ENCODE results near the gene ATP2C2. TPM values are rescaled to one million over a fixed set of nuclear protein-coding genes. Genes with fewer than 3 reads are reported as not detected.

ATP2C2 gene
- total RNA-seq, 1 experiment from 2014 or later: not detected

DNA sequence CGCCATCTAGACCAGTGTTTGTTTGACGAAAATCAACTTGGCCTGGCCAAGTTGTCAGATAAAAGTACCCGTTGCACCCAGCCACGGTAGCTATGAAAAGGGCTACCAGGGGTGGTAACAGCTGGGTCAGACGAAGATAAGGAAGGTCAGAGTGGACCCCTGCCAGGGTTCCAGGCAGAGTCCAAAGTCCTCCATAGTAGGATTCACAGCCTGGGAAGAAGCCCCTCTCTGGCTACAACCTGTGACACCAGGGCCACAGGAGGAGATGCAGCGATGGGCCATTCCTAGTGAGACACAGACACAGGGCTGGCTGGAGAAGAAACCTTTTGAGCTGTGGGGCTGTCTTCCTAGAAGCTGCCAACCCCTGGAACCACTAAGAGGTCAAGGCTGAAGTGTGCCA is 96.8 kb downstream of the ATP2C2 start:
- no peak for DNase-seq (ENCODE audit: unreplicated experiment)
- TF ChIP-seq, protein P1, sequence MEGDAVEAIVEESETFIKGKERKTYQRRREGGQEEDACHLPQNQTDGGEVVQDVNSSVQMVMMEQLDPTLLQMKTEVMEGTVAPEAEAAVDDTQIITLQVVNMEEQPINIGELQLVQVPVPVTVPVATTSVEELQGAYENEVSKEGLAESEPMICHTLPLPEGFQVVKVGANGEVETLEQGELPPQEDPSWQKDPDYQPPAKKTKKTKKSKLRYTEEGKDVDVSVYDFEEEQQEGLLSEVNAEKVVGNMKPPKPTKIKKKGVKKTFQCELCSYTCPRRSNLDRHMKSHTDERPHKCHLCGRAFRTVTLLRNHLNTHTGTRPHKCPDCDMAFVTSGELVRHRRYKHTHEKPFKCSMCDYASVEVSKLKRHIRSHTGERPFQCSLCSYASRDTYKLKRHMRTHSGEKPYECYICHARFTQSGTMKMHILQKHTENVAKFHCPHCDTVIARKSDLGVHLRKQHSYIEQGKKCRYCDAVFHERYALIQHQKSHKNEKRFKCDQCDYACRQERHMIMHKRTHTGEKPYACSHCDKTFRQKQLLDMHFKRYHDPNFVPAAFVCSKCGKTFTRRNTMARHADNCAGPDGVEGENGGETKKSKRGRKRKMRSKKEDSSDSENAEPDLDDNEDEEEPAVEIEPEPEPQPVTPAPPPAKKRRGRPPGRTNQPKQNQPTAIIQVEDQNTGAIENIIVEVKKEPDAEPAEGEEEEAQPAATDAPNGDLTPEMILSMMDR (IDR thresholded peaks at IDR 0.05; ENCODE audit: unreplicated experiment): no peak
- intact Hi-C loops (cut with micrococcal nuclease): no loop called here
- ChIA-PET POLR2A (interaction anchor here (1.1 kb wide), 1 partner anchor 12 kb away, joined by 3 read pairs; no protein-coding TSS in a partner anchor), CTCF (interaction anchor here (0.6 kb wide), 1 partner anchor 275 kb away, joined by 3 read pairs; no protein-coding TSS in a partner anchor)
- Mint-ChIP-seq H3K27ac (ENCODE audit: low read depth, unreplicated experiment) (no peak overlapping the region), H3K36me3 (ENCODE audit: insufficient read depth, unreplicated experiment) (peaks cover 73% of the 10 kb centered on the region), H3K27me3 (ENCODE audit: insufficient read depth, unreplicated experiment) (no peaks in the 10 kb centered on the region), H3K4me1 (ENCODE audit: insufficient read depth, unreplicated experiment) (peaks cover 6% of the 10 kb centered on the region), H3K4me3 (ENCODE audit: unreplicated experiment) (no peak overlapping the region), H3K9me3 (ENCODE audit: unreplicated experiment) (peaks cover 8% of the 10 kb centered on the region)
- no TSS peak for BruUV-seq (replicated peaks)

DNA sequence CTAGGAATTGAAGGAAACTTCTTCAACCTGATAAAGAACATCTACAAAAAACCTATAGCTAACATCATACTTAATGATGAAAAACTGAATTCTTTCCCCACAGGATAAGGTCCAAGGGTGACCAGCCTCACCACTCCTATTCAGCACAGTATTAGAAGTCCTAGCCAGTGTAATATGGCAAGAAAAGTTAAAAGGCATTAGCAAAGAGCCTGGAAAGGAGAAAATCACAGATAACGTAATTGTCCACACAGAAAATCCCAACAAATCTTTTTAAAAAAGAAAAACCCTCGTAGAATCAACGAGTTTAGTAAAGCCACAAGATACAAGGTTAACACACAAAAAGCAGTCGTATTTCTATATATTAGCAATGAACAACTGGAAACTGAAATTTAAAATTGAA is 98.4 kb downstream of the ATP2C2 start:
- ChIA-PET POLR2A (no interaction called here), CTCF (interaction anchor here (0.6 kb wide), 1 partner anchor 19 kb away, joined by 3 read pairs; no protein-coding TSS in a partner anchor)
- no peaks in the 10 kb centered on the region for H3K27me3 Mint-ChIP-seq (ENCODE audit: insufficient read depth, unreplicated experiment)
- peaks cover 8% of the 10 kb centered on the region for H3K9me3 Mint-ChIP-seq (ENCODE audit: unreplicated experiment)
- no peak overlapping the region for H3K27ac Mint-ChIP-seq (ENCODE audit: low read depth, unreplicated experiment)
- peaks cover 6% of the 10 kb centered on the region for H3K4me1 Mint-ChIP-seq (ENCODE audit: insufficient read depth, unreplicated experiment)
- H3K36me3 Mint-ChIP-seq (ENCODE audit: insufficient read depth, unreplicated experiment): peaks cover 66% of the 10 kb centered on the region
- BruUV-seq (replicated peaks): no TSS peak
- H3K4me3 Mint-ChIP-seq (ENCODE audit: unreplicated experiment): no peak overlapping the region
- intact Hi-C loops (cut with micrococcal nuclease): no loop called here
- TF ChIP-seq, protein P1 (IDR thresholded peaks at IDR 0.05; ENCODE audit: unreplicated experiment): no peak
- no peak for DNase-seq (ENCODE audit: unreplicated experiment)

DNA sequence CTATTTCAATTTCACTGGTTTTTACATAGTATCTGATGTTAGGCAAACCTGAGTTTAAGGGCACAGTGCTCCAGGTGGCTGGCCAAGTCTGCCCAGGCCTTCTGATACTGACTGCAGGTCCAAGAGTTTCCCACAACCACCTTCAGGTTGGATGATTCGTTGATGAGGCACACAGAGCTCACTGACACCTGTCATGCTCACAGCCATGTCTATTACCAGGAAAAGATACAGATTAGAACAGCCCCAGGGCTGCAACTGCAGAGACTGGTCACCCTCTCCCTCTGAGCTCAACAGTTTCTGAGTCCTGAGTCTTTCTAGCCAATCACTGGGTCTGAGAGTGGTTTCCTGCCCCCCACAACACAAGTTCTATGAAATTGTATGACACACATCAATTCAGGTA is 98.9 kb downstream of the ATP2C2 start:
- Mint-ChIP-seq H3K27me3 (ENCODE audit: insufficient read depth, unreplicated experiment) (no peaks in the 10 kb centered on the region), H3K4me1 (ENCODE audit: insufficient read depth, unreplicated experiment) (peaks cover 2% of the 10 kb centered on the region), H3K9me3 (ENCODE audit: unreplicated experiment) (peaks cover 8% of the 10 kb centered on the region), H3K36me3 (ENCODE audit: insufficient read depth, unreplicated experiment) (peaks cover 71% of the 10 kb centered on the region), H3K27ac (ENCODE audit: low read depth, unreplicated experiment) (no peak overlapping the region), H3K4me3 (ENCODE audit: unreplicated experiment) (no peak overlapping the region)
- no peak for DNase-seq (ENCODE audit: unreplicated experiment)
- TF ChIP-seq, protein P1 (IDR thresholded peaks at IDR 0.05; ENCODE audit: unreplicated experiment): no peak
- intact Hi-C loops (cut with micrococcal nuclease): no loop called here
- CTCF ChIA-PET: interaction anchor here (0.6 kb wide), 2 partner anchors 20 to 1004 kb away, joined by 3 read pairs; no protein-coding TSS in a partner anchor
- POLR2A ChIA-PET: no interaction called here
- BruUV-seq (replicated peaks): no TSS peak

DNA sequence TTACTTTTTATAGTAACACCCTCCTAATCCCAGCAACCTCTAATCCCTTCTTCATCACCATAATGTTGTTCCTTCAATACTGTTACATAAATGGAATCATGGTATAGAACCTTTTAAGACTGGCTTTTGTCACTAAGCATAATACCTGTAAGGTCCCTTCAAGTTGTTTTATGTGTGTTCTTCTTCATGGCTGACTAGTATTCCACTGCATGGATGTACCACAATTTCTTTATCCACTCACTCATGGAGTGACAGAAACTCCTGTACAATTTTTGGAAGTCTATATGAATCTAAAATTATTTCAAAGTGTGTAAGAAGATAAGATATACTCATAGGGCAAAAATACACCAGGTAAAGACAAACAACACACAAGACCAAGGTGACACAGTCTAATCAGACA is 99.4 kb downstream of the ATP2C2 start:
- Mint-ChIP-seq H3K9me3 (ENCODE audit: unreplicated experiment) (peaks cover 8% of the 10 kb centered on the region), H3K4me3 (ENCODE audit: unreplicated experiment) (no peak overlapping the region), H3K36me3 (ENCODE audit: insufficient read depth, unreplicated experiment) (peaks cover 73% of the 10 kb centered on the region), H3K27ac (ENCODE audit: low read depth, unreplicated experiment) (no peak overlapping the region), H3K27me3 (ENCODE audit: insufficient read depth, unreplicated experiment) (no peaks in the 10 kb centered on the region), H3K4me1 (ENCODE audit: insufficient read depth, unreplicated experiment) (no peaks in the 10 kb centered on the region)
- ChIA-PET POLR2A (no interaction called here), CTCF (interaction anchor here (0.6 kb wide), 1 partner anchor 1003 kb away, joined by 3 read pairs; no protein-coding TSS in a partner anchor)
- DNase-seq (ENCODE audit: unreplicated experiment): no peak
- TF ChIP-seq, protein P1 (IDR thresholded peaks at IDR 0.05; ENCODE audit: unreplicated experiment): no peak
- intact Hi-C loops (cut with micrococcal nuclease): no loop called here
- BruUV-seq (replicated peaks): no TSS peak

Measured in MCF 10A (cell line).